CD4-positive, alpha-beta T cell treated with Interleukin-1 beta for 1 hour (primary cell): ENCODE results near the gene DUSP15.

Experiments used
- DNase-seq, 2 donors: peaks; one replicate each; pipeline ENCODE4 v3.0.0-alpha.2; 2020 to 2022

Gene DUSP15

DNA sequence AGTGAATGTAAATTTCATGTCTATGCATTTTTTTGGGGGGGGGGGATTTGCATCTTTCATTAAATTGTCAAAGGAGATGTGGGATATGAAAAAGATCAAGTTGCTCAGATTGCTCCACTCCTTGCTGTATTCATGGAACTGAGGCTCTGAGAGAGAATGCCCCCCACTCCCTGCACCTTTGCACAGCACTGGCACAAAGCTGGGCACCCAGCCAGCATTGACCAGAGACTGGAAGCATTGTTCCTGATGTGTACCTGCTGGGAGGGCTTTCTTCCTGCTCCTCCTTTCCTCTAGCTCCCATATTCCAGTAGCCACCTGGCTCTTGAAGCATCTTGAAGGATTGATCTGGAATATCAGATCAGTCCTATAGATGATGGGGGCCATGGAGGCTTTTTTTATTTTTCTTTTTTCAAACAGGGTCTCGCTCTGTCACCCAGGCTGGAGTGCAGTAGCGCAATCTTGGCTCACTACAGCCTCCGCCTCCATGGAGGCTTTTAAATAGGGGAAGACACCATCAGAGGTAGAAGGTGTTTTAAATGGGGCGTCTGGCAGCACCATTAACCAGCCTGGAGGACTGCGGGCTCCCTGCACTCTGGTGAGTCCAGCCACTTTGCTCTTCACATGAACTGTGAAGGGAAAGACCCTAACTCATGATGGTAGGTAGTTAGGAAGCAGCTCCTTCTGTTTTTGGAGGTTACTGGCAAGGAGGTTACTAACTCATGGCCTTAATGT is 10.9 kb downstream of the DUSP15 start:
- no peak for DNase-seq

DNA sequence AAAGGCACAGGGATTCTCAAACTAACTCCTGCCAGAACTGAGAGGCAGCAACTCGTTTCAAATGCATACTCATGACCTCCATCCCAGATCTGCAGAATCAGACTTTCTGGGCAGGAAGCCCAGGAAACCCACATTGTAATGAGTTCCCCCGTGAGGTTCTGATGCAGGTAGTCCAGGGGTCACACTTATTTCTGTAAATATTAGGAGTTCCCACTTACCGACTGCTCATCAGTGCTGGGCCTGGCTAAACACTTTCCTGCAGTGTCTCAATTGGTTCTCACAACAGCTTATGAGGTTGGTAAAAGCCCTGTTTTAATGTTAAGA is 11.6 kb downstream of the DUSP15 start:
- DNase-seq, result no peak

DNA sequence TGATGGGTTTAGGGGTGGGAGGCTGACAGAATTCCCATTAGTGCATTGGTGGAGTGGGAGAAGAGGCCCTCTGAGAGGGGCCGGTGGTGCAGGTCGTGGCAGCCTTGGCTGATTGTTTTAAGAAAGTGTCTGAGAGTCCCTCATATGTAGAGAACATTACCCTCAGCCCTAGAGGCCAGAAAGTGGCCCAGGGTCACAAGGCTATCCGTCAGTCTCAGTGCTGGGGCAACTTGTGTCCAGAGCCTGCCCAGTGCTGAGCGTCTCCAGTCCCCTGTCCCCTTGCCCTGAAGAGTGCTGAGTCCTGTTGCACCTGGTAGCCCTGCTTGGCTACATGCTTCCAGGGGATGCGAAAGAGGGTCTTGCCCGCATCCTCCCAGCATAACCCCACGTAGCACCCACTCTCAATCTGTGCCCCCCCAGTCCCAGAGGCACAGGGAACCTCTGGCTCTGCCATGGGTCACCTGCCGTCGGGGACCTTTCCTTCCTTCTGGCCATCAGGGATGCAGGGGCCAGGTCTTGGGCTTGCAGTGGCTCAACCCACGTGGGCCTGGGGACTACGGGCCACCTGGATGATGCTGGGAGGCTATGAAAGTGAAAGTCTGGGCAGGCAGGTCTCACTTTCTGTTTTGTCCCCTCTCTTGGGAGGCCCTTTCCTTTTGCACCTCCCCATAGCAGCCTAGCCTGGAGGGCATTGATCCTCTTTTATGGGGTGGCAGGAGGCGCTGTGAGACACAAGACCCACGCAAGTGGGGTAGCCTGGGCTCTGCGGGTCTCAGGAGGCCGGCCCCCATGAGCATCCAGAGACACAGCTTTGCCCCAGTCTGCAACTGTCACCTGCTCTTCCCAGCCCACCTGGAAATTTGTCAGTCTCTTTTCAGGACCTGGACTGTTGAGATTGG is 12.2 kb downstream of the DUSP15 start:
- DNase-seq, result no peak

GRCh38 chr20:31856516-31856915 is 13.8 kb downstream of the DUSP15 start:
- DNase-seq, result no peak

DNA sequence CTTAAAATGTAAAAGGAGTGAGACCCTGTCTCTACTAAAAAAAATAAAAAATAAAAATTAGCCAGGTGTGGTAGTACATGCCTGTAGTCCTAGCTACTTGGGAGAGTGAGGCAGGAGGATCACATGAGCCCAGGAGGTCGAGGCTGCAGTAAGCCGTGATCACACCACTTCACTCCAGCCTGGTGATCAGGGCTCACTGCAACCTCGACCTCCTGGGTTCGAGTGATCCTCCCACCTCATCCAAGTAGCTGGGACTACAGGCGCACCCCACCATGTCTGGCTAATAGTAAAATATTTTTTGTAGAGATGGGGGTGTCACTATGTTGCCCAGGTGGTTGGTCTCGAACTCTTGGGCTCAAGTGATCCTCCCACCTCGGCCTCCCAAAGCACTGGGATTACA is 16.8 kb downstream of the DUSP15 start:
- DNase-seq, result no peak

DNA sequence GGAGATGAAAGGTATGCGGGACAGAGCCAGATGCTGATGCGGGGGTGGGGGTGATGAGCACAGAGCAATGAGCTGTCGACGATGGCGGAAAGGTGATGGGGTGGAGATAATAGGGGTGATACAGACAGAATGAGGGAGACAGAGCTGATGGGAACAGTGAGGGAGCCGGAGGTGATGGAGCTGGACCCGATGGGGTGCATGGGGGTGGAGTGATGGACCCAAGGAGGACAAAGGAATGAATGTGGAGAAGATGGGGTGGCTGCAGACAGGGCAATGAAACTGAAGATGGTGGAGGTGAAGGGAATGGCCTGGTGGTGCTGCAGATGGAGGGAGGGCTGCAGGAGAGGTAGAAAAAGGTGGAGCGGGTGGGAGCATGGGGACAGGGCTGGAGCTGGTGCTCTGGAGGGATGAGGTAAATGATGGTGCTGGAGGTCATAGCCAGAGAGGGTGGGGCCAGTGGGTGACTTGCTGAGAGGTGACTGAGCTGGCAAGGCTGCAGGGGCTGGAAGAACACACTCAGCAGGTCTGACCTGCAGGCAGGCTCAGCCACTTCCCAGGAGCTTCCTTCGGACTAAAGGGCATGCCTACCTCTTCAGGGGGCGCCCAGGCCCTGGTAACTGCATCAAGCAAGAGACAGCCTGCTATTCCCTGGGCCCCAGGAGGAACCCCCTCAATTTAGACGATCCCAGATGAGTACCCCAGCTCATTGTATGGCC is 18.9 kb downstream of the DUSP15 start:
- no peak for DNase-seq

GRCh38 chr20:31849306-31849930 is 20.9 kb downstream of the DUSP15 start:
- DNase-seq, result no peak

GRCh38 chr20:31848088-31848999 is 22.0 kb downstream of the DUSP15 start:
- DNase-seq, result no peak

DNA sequence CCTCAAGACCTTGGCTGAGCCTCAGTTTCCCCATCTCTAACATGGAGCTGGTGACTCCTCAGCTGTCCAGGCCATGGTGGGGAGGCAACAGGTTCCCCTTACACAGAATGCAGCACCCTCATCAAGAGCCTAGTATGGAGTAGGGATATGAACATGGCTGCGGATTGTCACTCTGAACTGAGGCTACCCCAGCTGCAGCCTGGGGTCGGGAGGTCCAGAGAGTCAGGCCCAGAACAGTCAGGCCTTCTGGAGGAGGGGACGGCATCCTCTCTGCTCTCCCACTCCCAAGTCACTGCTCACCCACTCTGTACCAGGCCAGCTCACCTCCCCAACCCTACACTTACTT is 23.6 kb downstream of the DUSP15 start:
- DNase-seq, result no peak

DNA sequence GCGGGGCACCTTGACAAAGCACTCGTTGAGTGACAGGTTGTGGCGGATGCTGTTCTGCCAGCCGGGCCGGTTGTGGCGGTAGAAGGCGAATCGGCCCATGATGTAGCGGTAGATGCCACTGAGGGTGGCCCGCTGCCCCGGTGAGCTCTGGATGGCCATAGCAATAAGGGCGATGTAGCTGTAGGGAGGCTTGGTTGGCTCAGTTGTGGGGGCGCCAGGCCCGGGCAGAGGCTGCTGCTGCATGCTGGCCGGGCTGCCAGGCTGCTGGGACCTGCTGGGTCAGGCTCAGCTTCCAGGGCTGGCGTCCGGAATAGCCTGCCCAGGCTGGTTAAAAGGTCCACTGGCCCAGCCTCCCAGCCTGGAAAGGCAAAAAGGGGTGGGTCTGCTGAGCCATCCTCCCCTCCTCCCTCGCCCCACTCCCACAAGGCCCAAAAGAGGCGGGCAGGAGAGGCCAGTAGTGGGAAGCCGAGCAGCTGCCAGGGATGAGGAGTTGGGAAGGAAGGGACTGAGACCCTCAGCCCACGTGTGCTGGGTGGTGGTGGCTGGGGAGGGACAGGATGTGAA is 24.9 kb downstream of the DUSP15 start, which contains the start of gene FOXS1:
TSS of gene FOXS1 (minus strand) at position 305 of the 564 bp plus-strand sequence. CDS start at position 243, 62 bp downstream.
- no peak for DNase-seq

DNA sequence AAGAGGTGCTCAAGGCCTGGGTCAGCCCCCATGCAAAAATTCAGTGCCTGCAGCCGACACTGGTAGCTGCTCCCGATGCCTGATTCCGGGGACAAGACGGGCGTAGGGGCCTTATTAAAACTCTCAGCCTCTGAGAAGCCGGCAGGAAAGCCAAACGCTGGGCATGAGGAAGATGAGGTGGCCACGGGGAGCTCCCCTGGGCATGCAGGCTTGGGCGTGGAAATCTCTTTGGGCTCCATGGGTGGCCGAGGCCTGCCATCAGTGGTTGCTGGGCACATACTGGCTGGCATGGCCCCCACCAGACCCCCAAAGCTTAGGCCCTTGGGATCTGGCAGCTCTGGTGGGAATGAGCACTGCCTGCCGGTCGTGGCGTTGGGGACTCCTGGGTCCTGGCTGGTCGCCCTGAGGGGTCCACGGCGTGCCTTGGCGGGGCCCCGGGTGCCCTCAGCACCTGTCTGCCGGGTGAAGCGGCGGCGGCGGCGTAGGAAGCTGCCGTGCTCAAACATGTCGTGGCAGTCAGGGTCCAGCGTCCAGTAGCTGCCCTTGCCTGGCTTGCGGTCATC is 25.5 kb downstream of the DUSP15 start:
- no peak for DNase-seq

DNA sequence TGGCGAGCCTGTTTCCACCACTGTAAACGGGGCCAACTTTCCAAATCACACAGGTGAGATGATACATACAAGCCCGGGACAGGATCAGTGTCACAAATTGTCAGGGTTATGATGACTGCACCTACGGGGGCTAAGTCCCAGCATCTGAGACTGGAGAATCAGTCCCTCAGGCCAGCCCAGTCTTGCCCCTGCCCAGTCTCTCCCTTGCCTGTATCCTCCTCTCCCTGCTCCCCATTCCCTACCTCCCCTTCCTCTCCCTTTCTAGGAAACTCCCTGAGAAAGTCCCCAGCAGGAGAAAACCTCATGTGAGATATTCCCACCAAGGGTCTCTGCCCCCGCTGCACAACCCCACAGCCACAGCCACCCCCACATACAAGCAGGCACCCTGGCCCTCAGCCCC is 26.4 kb downstream of the DUSP15 start:
- DNase-seq, result no peak

GRCh38 chr20:31843288-31843687 is 27.0 kb downstream of the DUSP15 start:
- no peak for DNase-seq

- DNase-seq, result no peak
Measured at GRCh38 chr20:31842471-31843157, 27.7 kb downstream of the DUSP15 start.

DNA sequence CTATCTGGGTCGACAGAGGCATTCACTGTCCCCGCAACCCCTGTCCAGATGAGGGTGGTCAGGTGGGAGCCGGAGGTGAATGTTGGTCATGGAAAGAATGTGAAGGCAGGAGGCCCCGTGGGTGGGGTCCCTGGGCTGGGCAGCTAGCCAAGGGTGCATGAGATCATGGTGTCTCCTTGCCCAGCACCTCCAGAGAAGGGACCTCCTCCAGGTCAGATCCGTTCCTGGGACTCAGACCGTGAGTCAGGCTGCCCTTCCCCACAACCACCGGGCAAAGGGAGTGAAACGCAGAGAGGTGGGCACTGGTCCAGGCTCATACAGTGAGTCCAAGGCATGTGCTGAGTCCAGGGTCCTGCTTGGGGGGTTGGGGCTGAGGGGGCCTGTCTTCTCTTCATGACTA is 28.4 kb downstream of the DUSP15 start:
- no peak for DNase-seq

- no peak for DNase-seq
Measured at GRCh38 chr20:31840906-31841816, 29.2 kb downstream of the DUSP15 start.

GRCh38 chr20:31839782-31840487 is 30.4 kb downstream of the DUSP15 start:
- no peak for DNase-seq

GRCh38 chr20:31838646-31839292 is 31.6 kb downstream of the DUSP15 start:
- no peak for DNase-seq
